ENCODE measurements around the gene SLC35E1. TPM values are rescaled to one million over a fixed set of nuclear protein-coding genes. Genes with fewer than 3 reads are reported as not detected.

SLC35E1 gene
- total RNA-seq, 1 donor: 38.0 TPM

GRCh38 chr19:16520074-16520973 lies 51.9 kb downstream of the SLC35E1 start:
- Histone ChIP-seq H3K4me1 (ENCODE audit: insufficient read depth, low read length) (no peaks in the 10 kb centered on the region), H3K4me2 (ENCODE audit: insufficient read depth, low read length) (no peak overlapping the region), H4K20me1 (ENCODE audit: insufficient read depth, low read length) (peaks cover 12% of the 10 kb centered on the region), H3K9me3 (ENCODE audit: low read depth, low read length) (no peaks in the 10 kb centered on the region), H3K4me3 (ENCODE audit: insufficient read depth, low read length) (no peak overlapping the region), H2AFZ (ENCODE audit: low read length) (no peak overlapping the region), H3K27ac (ENCODE audit: low read depth, low read length) (no peak overlapping the region), H3K79me2 (ENCODE audit: insufficient read depth, low read length) (no peaks in the 10 kb centered on the region), H3K36me3 (ENCODE audit: insufficient read depth, low read length) (peaks cover 75% of the 10 kb centered on the region), H3K27me3 (ENCODE audit: insufficient read depth, low read length) (no peaks in the 10 kb centered on the region)
- no peak for TF ChIP-seq CTCF (IDR thresholded peaks at IDR 0.05; ENCODE audit: extremely low read depth, low read depth, low read length)
- DNase-seq (ENCODE audit: insufficient read length, low spot score, missing footprints): peak; percentile 53

DNA sequence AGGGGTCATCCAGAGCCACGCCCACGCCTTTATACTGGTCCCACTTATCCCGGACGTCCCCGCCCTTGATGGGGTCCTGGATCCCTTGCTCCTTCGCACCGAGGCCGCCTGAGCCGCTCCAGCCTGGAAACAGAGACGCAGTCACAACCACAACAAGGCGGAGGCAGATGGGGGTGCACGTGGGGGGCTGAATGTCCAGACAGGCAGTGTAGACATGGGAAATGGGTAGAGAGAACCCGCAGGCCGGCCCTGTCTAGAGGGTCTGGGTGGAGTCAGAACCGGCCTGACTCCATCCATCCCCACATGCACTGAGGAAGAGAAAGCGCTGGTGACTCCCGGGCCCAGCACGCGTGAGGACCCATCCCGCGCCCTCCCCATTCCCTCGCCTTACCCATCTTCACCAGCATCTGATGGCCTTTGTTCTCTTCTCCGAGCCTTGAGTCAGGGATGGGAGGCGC lies 53.0 kb downstream of the SLC35E1 start:
- H3K27me3 ChIP-seq (ENCODE audit: insufficient read depth, low read length): no peaks in the 10 kb centered on the region
- no peaks in the 10 kb centered on the region for H3K9me3 ChIP-seq (ENCODE audit: low read depth, low read length)
- H3K36me3 ChIP-seq (ENCODE audit: insufficient read depth, low read length): peaks cover 69% of the 10 kb centered on the region
- TF ChIP-seq CTCF (IDR thresholded peaks at IDR 0.05; ENCODE audit: extremely low read depth, low read depth, low read length): no peak
- peaks cover 12% of the 10 kb centered on the region for H4K20me1 ChIP-seq (ENCODE audit: insufficient read depth, low read length)
- H3K27ac ChIP-seq (ENCODE audit: low read depth, low read length): no peak overlapping the region
- H3K4me2 ChIP-seq (ENCODE audit: insufficient read depth, low read length): no peak overlapping the region
- H2AFZ ChIP-seq (ENCODE audit: low read length): no peak overlapping the region
- no peak overlapping the region for H3K4me3 ChIP-seq (ENCODE audit: insufficient read depth, low read length)
- DNase-seq (ENCODE audit: insufficient read length, low spot score, missing footprints): peak; percentile 76
- H3K79me2 ChIP-seq (ENCODE audit: insufficient read depth, low read length): no peaks in the 10 kb centered on the region
- no peaks in the 10 kb centered on the region for H3K4me1 ChIP-seq (ENCODE audit: insufficient read depth, low read length)

- TF ChIP-seq CTCF (IDR thresholded peaks at IDR 0.05; ENCODE audit: extremely low read depth, low read depth, low read length): peak; percentile 7
- peaks cover 64% of the 10 kb centered on the region for H3K36me3 ChIP-seq (ENCODE audit: insufficient read depth, low read length)
Observed at GRCh38 chr19:16518483-16519229, 53.6 kb downstream of the SLC35E1 start.

GRCh38 chr19:16518061-16518460 lies 54.2 kb downstream of the SLC35E1 start:
- no peak overlapping the region for H3K4me3 ChIP-seq (ENCODE audit: insufficient read depth, low read length)
- DNase-seq (ENCODE audit: insufficient read length, low spot score, missing footprints): peak; percentile 83
- no peak overlapping the region for H2AFZ ChIP-seq (ENCODE audit: low read length)
- peaks cover 58% of the 10 kb centered on the region for H3K36me3 ChIP-seq (ENCODE audit: insufficient read depth, low read length)
- H3K9me3 ChIP-seq (ENCODE audit: low read depth, low read length): no peaks in the 10 kb centered on the region
- H3K4me2 ChIP-seq (ENCODE audit: insufficient read depth, low read length): no peak overlapping the region
- H3K27ac ChIP-seq (ENCODE audit: low read depth, low read length): no peak overlapping the region
- TF ChIP-seq CTCF (IDR thresholded peaks at IDR 0.05; ENCODE audit: extremely low read depth, low read depth, low read length): no peak
- no peaks in the 10 kb centered on the region for H3K79me2 ChIP-seq (ENCODE audit: insufficient read depth, low read length)
- H4K20me1 ChIP-seq (ENCODE audit: insufficient read depth, low read length): peaks cover 10% of the 10 kb centered on the region
- H3K27me3 ChIP-seq (ENCODE audit: insufficient read depth, low read length): no peaks in the 10 kb centered on the region
- no peaks in the 10 kb centered on the region for H3K4me1 ChIP-seq (ENCODE audit: insufficient read depth, low read length)

More at GRCh38 chr19:16518483-16519229, 53.6 kb downstream of the SLC35E1 start:
- no peaks in the 10 kb centered on the region for H3K27me3 ChIP-seq (ENCODE audit: insufficient read depth, low read length)
- peaks cover 12% of the 10 kb centered on the region for H4K20me1 ChIP-seq (ENCODE audit: insufficient read depth, low read length)
- no peaks in the 10 kb centered on the region for H3K9me3 ChIP-seq (ENCODE audit: low read depth, low read length)
- H3K27ac ChIP-seq (ENCODE audit: low read depth, low read length): no peak overlapping the region
- DNase-seq (ENCODE audit: insufficient read length, low spot score, missing footprints): peak; percentile 85
- H3K79me2 ChIP-seq (ENCODE audit: insufficient read depth, low read length): no peaks in the 10 kb centered on the region
- H2AFZ ChIP-seq (ENCODE audit: low read length): no peak overlapping the region
- H3K4me1 ChIP-seq (ENCODE audit: insufficient read depth, low read length): no peaks in the 10 kb centered on the region
- H3K4me2 ChIP-seq (ENCODE audit: insufficient read depth, low read length): no peak overlapping the region
- H3K4me3 ChIP-seq (ENCODE audit: insufficient read depth, low read length): no peak overlapping the region

Data from osteoblast (primary cell).